HG03135 (cell line): ENCODE data around the gene PIK3C2G.

Experiments used
- ATAC-seq: cut with Tn5 transposase; IDR thresholded peaks from one replicate; pipeline ENCODE4 v1.9.1; 2021; ENCODE audit warnings: mild to moderate bottlenecking, moderate library complexity; ENCODE audit not compliant: unreplicated experiment

Gene PIK3C2G

DNA sequence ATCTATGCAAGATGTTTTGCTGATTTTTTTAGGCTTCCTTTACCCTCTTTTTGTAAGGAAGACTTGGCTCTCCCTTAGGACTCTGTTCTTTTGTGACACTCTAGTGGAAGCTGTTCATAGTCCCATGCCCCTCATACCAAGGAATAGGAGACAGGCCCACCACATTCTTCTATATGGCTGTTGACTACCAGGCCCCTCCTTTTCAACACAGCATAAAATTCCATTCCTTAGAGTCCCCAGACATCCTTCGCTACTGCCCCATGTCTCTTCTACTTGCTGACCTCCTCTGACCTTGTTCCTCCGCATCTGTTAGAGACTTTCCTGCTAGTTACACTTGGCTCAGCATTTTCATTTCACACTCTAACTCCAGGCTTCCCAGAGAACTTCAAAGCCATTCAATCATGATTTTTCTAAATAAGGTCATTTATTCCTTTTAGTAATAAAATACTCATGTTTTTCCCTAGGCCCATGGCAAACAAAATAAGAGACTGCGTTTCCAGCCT lies 9.7 kb downstream of the PIK3C2G start:
- no peak for ATAC-seq

DNA sequence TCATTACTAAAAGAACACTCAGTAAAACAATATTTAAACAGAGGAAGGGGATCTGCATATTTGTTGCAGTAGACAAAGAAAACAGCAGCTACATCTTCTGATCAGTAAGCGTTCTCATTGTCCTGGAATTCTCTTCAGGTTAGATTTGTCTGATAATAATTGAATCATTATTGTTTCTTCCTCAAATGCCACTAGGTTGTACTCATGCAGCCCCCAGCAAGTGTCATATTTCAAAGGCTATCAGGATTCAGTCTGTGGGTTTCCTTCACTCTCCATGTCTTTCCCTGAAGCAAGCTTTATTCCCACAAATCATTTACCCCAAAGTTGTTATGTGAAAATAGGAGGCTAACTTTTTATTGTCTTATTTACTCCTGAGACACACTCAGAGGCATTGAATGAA lies 14.7 kb downstream of the PIK3C2G start:
- ATAC-seq: no peak

DNA sequence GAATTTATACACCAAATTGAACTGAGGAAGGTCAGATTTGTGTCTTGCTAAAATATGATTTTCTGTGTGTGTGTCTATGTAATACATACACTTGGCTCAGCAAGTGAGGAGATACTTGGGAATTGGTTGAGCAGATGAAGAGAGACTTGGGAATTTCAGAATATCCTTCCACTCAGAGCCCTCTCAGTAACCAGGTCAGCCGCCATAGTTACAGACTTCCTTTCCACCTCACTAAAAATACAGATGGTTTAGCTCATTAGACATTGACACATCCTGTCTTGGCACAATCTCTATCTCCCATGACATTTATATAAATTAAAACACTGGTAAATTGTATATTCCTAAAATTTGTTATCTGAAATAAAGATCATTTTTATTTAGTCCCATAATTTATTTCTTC lies 15.9 kb downstream of the PIK3C2G start:
- ATAC-seq: no peak

DNA sequence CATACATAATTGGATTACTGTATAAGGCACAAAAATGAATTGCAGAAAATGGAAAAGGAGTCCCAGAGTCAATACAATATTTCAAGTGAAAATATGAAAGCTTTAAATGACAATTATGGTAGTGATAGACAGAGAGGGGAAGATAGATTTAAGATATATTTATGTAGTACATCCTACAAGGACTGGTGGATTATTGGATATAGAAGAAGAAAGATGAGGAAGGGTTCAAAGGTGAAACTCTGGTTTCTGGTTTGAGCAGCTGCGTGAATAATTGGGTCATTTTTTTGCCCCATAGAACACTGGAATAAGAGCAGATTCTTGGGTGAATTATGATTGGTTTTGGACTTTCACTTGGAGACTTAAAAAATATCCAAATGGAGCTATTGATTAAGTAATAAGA lies 19.4 kb downstream of the PIK3C2G start:
- no peak for ATAC-seq

DNA sequence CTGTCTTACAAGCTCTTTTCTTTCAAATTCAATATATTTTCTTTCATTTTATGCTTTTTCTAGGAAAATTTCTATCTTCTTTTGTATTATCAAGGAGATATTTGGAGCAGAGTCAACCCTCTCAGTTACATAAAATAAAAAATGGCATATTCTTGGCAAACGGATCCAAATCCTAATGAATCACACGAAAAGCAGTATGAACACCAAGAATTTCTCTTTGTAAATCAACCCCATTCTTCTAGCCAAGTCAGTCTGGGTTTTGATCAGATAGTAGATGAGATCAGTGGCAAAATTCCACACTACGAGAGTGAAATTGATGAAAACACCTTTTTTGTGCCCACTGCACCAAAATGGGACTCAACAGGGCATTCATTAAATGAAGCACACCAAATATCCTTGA lies 20.6 kb downstream of the PIK3C2G start:
- ATAC-seq: no peak

DNA sequence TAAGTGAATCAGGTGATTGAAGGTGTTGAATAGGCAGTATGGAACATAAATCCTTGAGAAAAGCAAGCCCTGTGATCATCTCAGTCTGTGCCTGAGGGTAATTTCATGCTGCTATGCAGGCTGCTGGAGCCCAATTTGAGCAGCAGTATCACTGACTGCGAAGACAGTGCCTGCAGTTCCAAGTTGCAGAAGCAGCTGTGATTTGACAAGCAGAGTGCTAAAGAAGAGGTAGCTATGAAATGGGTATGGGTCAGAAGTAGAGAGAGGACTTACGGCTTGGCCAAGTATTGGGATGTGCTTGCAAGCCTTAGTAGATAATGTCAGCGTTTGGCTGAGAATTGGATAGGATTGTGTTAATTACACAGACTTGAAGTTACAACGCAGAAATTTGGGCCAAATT lies 22.5 kb downstream of the PIK3C2G start:
- ATAC-seq: no peak

DNA sequence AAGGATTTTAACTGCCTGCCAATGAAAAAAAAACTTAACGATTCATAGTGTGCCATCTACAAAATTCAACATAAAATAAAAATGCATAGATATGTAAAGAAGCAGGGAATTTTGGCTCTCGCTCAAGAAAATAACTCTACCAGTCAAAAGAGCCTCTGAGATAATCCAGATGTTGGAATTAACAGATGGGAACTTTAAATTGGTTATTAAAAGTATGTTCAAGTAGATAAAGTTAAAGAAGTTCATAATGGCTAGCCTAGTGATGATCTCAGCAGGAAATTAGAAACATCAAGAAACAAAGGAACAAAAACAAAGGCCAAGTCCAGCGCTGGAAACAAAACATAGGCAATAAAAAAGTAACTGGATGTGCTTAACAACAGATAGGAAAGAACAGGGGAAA lies 23.1 kb downstream of the PIK3C2G start:
- no peak for ATAC-seq

DNA sequence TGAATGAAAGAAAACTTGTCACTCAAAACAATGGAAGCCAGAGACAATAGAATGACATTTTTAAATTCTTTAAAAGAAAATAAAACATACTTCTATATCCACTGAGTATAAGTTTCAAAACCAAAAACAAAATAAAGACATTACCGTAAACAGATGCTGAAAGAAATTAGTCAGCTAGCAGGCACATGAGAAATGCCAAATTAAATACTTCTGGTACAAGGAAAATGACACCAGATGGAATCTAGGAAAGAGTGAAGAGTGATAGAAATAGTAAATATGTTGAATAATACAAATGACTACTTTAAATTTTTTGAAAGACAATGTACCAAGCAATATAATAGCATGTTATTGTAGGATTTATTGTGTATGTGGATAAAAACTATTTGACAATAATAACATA lies 23.8 kb downstream of the PIK3C2G start:
- no peak for ATAC-seq

DNA sequence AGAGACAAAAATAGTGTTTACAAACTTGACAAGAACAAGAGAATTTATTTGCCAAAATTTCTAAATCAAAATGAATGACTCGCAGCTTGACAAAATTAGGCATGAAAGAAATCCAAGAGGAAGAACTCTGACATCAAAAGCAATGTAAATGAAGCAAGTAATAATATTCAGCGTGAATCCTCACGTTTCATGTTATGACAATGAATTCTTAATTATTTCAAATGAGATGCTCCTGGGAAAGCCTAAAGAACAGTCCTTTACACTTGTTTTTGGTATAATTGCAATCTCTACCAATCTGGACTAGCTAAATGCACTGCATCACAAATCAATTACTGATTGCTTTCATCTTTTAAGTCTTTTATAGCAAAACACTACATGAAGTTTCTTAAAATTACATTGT lies 29.1 kb downstream of the PIK3C2G start:
- ATAC-seq: no peak

DNA sequence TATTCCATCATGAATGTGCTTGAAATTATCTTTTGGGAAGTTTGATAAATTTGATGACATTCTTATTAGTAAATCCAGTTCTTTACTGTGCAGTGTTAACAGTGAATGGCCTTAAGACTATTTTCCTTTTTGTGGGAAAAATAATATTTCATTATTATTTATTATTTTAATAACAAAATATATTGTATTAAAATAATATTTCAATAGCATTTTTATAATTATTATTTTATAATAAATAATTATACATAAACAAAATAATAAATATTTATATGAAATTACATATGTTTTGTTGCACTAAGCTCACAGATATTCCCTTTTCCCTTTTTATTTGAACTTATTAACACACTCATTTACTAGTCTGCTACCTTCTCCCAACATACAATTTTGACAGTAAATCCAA lies 33.6 kb downstream of the PIK3C2G start:
- ATAC-seq: no peak

DNA sequence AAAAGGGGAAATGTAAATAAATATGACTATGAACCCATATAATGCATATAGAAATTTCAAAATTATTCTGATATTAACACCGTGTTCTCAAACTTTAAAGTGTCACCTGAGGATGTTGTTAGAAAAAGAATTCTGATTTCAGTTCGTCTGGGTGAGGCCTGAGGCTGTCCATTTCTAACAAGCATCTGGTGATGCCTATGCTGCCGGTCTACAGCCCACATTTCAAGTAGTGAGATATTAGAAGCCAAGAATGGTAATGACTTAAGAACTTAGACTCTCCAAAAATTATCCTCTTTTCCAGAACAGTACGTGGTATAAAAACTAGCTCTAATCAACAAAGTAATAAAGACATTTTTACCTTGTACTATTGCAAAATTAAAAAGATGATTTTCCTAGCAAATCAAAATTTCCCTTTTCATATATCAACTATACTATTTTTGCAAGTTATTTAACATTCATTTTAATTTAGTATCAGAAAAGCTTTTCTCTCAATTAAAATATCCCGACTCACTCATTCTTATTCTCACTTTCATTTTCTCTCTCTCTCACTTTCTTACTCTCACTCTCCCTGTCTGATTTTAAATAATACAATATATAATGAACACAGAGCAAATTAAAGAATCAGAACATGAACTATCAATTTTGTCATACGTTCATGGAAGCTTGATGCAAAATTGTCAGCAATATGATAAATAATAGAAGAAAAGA lies 35.0 kb downstream of the PIK3C2G start:
- ATAC-seq: no peak

DNA sequence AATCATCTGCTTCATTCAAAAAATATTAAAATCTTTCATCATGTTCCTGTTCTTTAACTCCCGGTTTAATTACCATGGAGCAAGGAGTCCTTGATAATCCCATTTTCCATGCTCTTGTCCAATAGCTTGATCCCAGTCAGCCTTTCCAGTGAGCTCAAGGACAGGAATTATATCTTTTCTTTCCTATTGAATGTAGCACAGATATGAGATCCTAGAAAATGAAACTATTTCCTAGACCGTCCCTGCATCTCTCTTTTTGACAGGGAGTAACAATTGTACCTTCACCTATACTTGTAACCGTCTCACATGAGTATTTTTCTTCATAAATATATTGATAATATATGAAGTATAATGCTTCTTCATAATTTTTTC lies 35.6 kb downstream of the PIK3C2G start:
- no peak for ATAC-seq

DNA sequence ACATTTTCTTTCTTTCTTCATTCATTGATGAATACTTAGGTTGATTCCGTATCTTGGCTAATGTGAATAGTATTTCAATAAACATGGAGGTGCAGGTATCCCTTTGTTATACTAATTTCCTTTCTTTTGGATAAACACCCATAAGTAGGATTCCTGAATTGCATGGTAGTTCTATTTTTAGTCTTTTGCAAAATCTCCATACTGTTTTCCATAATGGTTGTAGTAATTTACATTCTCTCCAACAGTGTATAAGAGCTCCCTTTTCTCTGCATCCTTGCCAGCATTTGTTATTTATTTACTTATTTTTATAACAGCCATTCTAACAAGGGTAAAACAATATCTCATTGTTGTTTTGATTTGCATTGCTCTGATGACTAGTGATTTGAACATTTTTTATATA lies 36.6 kb downstream of the PIK3C2G start:
- ATAC-seq: no peak

DNA sequence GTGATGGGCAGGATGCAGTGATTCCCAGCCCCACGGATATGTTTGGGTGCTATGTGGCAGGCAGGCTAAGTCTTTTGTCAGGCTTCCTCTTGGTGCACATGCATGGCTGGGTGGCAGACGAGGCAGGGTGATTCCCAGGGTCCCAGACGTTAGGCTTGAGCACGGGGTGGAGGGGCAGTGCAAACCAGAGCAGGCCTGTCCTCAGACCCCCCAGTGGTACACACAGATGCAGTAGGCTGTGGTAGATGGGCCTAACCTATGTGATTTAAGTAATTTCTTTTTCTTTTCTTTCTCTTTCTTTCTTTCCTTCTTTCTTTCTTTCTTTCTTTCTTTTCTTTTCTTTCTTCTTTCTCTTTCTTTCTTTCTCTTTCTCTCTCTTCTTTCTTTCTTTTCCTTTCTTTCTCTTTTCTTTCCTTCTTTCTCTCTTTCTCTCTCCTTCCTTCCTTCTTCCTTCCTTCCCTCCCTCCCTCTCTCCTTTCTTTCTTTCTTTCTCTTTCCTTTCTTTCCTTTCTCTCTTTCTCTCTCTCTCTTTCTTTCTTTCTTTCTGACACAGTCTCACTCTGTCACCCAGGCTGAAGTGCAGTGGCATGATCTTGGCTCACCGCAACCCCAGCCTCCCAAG lies 41.6 kb downstream of the PIK3C2G start:
- no peak for ATAC-seq

DNA sequence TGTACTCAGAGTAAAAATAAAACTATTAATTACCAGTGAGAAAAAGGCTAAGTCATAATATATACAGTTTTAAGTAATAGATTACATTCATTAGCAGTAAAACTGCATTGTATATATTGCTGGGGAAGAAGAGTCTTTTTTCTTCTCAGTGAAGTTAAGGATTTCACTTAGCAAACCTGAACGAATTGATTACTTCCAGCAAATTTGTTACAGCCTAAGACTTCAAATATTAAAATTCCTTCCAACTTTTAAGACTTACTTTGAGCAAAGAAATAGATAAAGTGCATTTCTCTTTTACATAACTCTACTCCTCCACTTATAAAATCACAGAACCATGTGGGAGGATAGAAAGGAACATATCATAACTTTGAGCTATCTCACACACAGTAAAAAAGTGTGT lies 43.3 kb downstream of the PIK3C2G start:
- ATAC-seq: no peak

DNA sequence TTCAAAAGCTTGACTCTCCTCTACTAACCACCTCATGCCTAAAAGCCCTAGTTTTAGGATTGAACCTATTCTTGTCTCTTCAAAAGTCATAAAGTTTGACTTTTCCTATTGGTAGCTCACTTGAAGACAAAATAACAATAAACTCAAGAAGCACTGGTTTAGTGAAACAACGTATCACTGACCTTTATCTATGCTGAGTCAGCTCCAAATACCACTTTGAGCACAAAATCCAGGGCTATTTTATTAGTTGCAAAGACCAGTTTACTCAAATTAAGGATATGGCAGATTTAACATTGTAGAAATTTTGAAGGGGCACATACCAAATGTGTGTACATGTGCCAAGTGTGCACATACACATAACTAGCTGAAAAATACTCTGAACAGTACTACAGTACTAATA lies 45.0 kb downstream of the PIK3C2G start:
- ATAC-seq: no peak

DNA sequence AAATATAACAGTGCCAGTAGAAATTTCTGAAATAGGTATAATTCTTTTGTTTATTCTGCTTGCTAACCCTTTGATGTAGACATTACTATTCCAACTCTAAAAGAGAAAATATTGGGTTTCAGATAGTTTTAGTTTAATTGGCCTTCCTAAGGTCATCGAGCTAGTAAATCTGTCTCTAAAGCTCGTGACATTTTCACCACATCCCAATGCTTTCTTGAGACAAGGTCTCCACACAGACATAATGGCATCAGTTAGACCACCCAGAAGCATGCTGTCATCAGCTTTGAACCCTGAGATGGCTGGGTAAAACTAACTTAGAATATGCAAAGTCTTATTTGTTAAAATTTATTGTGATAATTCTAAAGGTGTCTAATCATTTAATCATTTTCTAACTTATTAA lies 52.0 kb downstream of the PIK3C2G start:
- ATAC-seq: no peak

DNA sequence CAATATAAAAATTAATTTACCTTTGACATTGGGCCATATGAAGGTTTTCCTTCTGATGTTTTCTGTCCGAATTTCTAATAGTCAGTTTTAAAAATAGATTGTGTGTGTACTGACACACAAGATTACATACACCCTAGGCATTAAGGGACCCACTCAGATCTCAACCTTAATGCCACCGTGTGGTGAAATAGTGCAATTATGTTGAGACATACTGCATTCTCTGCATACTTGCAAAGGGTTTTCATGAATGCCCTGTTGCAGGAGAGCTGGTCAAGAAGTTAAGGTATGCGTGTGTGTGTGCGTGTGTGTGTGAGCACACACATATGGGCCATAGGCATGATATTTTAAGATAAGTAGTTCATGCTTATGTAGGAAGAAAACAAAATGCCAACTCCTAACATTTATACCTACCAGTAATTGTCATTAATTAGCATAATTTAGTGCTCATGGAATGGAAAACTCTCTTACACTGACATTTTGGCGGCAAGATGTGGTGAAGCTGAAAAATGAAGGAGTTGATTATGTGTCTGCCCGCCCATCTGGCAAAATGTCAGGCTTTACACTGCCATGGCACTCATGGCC lies 58.8 kb downstream of the PIK3C2G start:
- no peak for ATAC-seq

DNA sequence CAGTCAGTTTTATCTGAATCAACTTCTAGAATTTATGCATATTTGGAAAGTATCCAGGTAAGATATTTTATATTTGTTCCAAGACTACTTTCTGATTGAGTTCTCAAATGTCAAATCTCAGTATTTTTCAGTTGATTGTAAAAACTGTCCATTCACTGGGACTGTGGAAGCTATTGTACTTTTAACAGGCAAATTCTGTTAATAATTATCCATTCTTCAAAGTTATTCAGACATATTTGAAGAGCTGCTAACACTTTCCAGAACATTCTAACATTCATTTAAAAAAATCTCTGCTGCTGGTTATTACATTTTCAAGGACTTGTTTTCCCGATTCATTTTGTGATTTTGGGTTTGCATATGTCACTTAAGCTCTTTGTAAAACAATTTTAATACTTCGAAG lies 59.7 kb downstream of the PIK3C2G start:
- ATAC-seq: no peak

DNA sequence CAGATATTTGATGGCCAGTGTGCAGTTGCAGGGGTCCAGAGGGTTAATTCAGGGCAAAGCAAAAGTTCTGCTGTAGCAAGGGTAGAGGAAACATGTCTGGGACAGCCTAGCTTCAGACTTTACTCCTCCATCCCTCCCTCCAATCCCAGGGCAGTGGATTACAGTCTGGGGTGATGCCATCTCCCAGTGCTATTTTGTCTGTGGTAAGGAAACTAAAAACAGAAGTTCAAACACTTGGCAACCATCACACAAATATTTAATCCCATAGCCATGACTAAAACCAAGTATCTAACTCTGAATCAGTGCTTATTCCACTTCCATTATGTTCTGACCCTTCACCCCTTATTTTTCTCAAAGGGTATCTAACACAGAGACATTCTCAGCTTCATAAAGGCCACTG lies 61.8 kb downstream of the PIK3C2G start:
- ATAC-seq: no peak

DNA sequence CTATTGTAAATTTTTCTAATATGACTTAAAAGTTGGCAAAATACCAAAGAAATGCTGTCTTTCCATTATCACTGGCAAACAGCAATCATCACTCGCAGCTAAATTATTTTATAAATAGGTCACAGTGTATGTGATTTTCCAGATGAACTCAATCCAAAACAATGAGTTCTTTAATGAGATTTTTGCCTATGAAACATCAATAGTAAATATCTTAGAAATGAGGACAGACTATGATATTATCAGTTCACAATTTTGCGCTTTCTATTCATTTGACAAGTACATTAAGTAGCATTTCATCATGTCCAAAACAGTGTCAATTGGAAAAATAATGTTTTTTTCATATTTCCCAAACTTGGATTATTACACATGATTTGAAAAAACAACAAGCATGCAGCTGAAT lies 65.7 kb downstream of the PIK3C2G start:
- ATAC-seq: no peak

DNA sequence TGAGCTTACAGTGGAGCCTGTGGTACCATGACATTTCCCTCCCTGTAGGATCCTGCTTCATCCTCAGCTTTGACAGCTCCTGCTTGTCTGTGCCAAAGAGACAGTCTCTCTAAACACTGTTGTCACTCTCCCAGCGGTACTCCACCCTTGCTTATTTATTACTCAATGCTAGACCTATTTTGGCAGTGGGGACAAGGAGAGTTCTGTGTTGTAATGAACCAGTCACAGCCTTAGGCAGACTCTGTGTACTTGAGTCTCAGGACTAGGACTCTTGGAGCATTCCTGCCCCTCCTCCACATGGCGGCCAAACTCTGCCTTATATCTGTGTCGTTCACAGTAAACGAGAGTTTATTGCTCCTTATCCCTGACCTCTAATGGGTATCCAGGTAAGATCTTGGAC lies 70.9 kb downstream of the PIK3C2G start:
- ATAC-seq: no peak

DNA sequence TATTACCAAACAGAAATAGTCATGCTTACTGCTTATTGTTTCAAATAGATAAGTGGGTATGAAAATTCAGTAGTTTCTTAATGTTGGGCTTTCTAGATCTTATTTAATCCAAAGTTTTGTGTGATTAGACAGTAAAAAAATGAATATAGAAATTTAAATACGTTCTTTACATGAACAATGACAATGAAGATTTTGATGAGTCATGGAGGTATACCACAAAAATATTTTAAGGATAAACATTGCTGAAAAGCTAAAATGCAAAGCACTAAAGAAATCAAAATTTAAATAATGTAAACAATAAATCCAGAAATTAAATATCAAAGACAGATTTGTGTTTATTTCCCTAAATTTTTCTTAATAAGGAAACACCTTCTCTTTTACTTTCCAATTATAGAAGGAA lies 78.3 kb downstream of the PIK3C2G start:
- no peak for ATAC-seq
